GM23338 (cell line): ENCODE data around the gene GRID1. TPM values are rescaled to one million over a fixed set of nuclear protein-coding genes. Genes with fewer than 3 reads are reported as not detected.

ENCODE experiments used
- ATAC-seq: fragments of 200-7000 bp; cut with Tn5 transposase; 3 replicates; pipeline ENCODE4 v1.9.1; 2020
- DNase-seq: peaks from one replicate; pipeline ENCODE4 v3.0.0-alpha.2; 2015; ENCODE audit warnings: low spot score
- H2AFZ ChIP-seq: fragments of 200-600 bp; sonication (generic); 2 replicates; pipeline ENCODE4 v1.8.0; 2016; ENCODE audit warnings: antibody characterized with exemption, mild to moderate bottlenecking, moderate library complexity
- H3F3A ChIP-seq: fragments of 200-600 bp; sonication (generic); replicated peaks from 2 replicates; pipeline ENCODE4 v1.8.0; 2017; ENCODE audit warnings: antibody characterized with exemption, mixed run types, low read depth
- H3K27ac ChIP-seq: fragments of 200-600 bp; sonication (generic); 2 replicates; pipeline ENCODE4 v1.6.1; 2016; ENCODE audit warnings: low read depth
- H3K27me3 ChIP-seq: fragments of 200-600 bp; sonication (generic); 2 replicates; pipeline ENCODE4 v1.8.0; 2016; ENCODE audit warnings: mild to moderate bottlenecking, mixed run types, moderate library complexity; ENCODE audit not compliant: insufficient read depth
- H3K36me3 ChIP-seq: fragments of 200-600 bp; sonication (generic); 2 replicates; pipeline ENCODE4 v1.8.0; 2016; ENCODE audit warnings: mild to moderate bottlenecking; ENCODE audit not compliant: insufficient read depth
- H3K4me1 ChIP-seq: fragments of 200-600 bp; sonication (generic); 2 replicates; pipeline ENCODE4 v1.8.0; 2016; ENCODE audit warnings: mild to moderate bottlenecking, moderate library complexity; ENCODE audit not compliant: insufficient read depth
- H3K4me2 ChIP-seq: fragments of 200-600 bp; sonication (generic); 2 replicates; pipeline ENCODE4 v1.7.1; 2017; ENCODE audit warnings: mixed run types
- H3K4me3 ChIP-seq: fragments of 200-600 bp; sonication (generic); 2 replicates; pipeline ENCODE4 v1.6.1; 2016; ENCODE audit warnings: mixed run types
- H3K79me2 ChIP-seq: fragments of 200-600 bp; sonication (generic); replicated peaks from 2 replicates; pipeline ENCODE4 v1.8.0; 2017; ENCODE audit warnings: mild to moderate bottlenecking; ENCODE audit not compliant: insufficient read depth
- H3K9me2 ChIP-seq: fragments of 200-600 bp; sonication (generic); 2 replicates; pipeline ENCODE4 v1.8.0; 2017; ENCODE audit not compliant: insufficient read depth
- H4K20me1 ChIP-seq: fragments of 200-600 bp; sonication (generic); replicated peaks from 2 replicates; pipeline ENCODE4 v1.8.0; 2017; ENCODE audit warnings: mild to moderate bottlenecking; ENCODE audit not compliant: insufficient read depth
- H3K27ac Mint-ChIP-seq: 2 replicates; pipeline ENCODE4 v1.8.0; 2020; ENCODE audit warnings: inconsistent platforms, mild to moderate bottlenecking, moderate library complexity, mixed read lengths
- H3K27me3 Mint-ChIP-seq: 3 replicates; pipeline ENCODE4 v1.8.0; 2022; ENCODE audit warnings: low read depth, mild to moderate bottlenecking, moderate library complexity, mixed read lengths, inconsistent platforms; ENCODE audit not compliant: insufficient read depth, poor library complexity
- H3K36me3 Mint-ChIP-seq: 3 replicates; pipeline ENCODE4 v1.8.0; 2021; ENCODE audit warnings: low read depth, mild to moderate bottlenecking, inconsistent platforms, moderate library complexity, mixed read lengths
- H3K4me1 Mint-ChIP-seq: 3 replicates; pipeline ENCODE4 v1.8.0; 2020; ENCODE audit warnings: mild to moderate bottlenecking, inconsistent platforms, mixed read lengths
- H3K4me3 Mint-ChIP-seq: 3 replicates; pipeline ENCODE4 v1.8.0; 2021; ENCODE audit warnings: moderate library complexity, mild to moderate bottlenecking, inconsistent platforms, mixed read lengths
- H3K9me3 Mint-ChIP-seq: 3 replicates; pipeline ENCODE4 v1.8.0; 2020; ENCODE audit warnings: moderate library complexity, mild to moderate bottlenecking, inconsistent platforms, mixed read lengths
- CREB1 ChIP-seq: fragments of 250-450 bp; sonication (Bioruptor Pico); IDR thresholded peaks from 2 replicates; pipeline ENCODE4 v1.5.0; 2020; ENCODE audit warnings: low read depth, mild to moderate bottlenecking, moderate library complexity
- CTCF ChIP-seq, 2 experiments: fragments of 200-600 bp in 1 of 2; sonication (generic) in 1 of 2; conservative IDR thresholded peaks; 2 replicates each; pipeline versions ENCODE4 v1.5.1 to v1.6.1; 2016 to 2017; ENCODE audit warnings: antibody characterized with exemption in 2 of 2, low read depth in 2 of 2, mild to moderate bottlenecking in 2 of 2, moderate library complexity in 1 of 2
- EZH2 ChIP-seq: fragments of 200-600 bp; sonication (generic); IDR thresholded peaks from one replicate; pipeline ENCODE4 v1.8.0; 2017; ENCODE audit warnings: antibody characterized with exemption, mild to moderate bottlenecking, low read depth; ENCODE audit not compliant: unreplicated experiment
- EZH2phosphoT487 ChIP-seq: fragments of 200-600 bp; sonication (generic); IDR thresholded peaks from one replicate; pipeline ENCODE4 v1.8.1; 2018; ENCODE audit warnings: antibody characterized with exemption; ENCODE audit not compliant: unreplicated experiment
- JUNB ChIP-seq: IDR thresholded peaks from one replicate; pipeline ENCODE4 v1.6.1; 2016; ENCODE audit warnings: antibody characterized with exemption; ENCODE audit not compliant: unreplicated experiment
- NANOG ChIP-seq: IDR thresholded peaks from 2 replicates; pipeline ENCODE4 v1.6.1; 2016; ENCODE audit warnings: antibody characterized with exemption, borderline replicate concordance
- POLR2AphosphoS5 ChIP-seq: IDR thresholded peaks from 2 replicates; pipeline ENCODE4 v1.6.1; 2016; ENCODE audit warnings: antibody characterized with exemption, low read depth
- STAT1 ChIP-seq: IDR thresholded peaks from one replicate; pipeline ENCODE4 v1.6.1; 2016; ENCODE audit warnings: antibody characterized with exemption; ENCODE audit not compliant: unreplicated experiment
- ZNF331 ChIP-seq: fragments of 250-450 bp; sonication (Bioruptor Pico); IDR thresholded peaks from 2 replicates; pipeline ENCODE4 v1.5.0; 2020; ENCODE audit warnings: low read depth, mild to moderate bottlenecking, moderate library complexity
- ZNF462 ChIP-seq: fragments of 250-450 bp; sonication (Bioruptor Pico); IDR thresholded peaks from 2 replicates; pipeline ENCODE4 v1.5.0; 2020; ENCODE audit warnings: mild to moderate bottlenecking, moderate library complexity
- polyA plus RNA-seq: library from polyadenylated mRNA; unstranded; fragments of >200 nt; fragmentation: Nextera tagmentation; extraction: Ambion mirVana; gene quantifications from 2 replicates; pipeline ENCODE4 v1.2.1, GENCODE V29; 2016
- total RNA-seq: library from RNA; depleted of rRNA; stranded (reverse); fragments of >200 nt; shearing (Covaris generic); gene quantifications from 2 replicates; pipeline ENCODE4 v1.2.3, GENCODE V29; 2014

The GRID1 gene
- total and polyA plus RNA-seq, 2 experiments from 2014 or later, result 0.14 to 0.15 TPM

GRCh38 chr10:86289577-86289868 is 77.1 kb downstream of the GRID1 start:
- peaks cover 19% of the 10 kb centered on the region for H3K27me3 Mint-ChIP-seq
- Histone ChIP-seq H3K79me2 (no peaks in the 10 kb centered on the region), H3K4me3 (no peak overlapping the region), H3K9me2 (no peaks in the 10 kb centered on the region), H3K4me1 (peaks cover 19% of the 10 kb centered on the region), H3K4me2 (no peak overlapping the region), H3K27ac (no peak overlapping the region), H3K36me3 (no peaks in the 10 kb centered on the region), H4K20me1 (no peaks in the 10 kb centered on the region), H3F3A (no peaks in the 10 kb centered on the region), H3K27me3 (no peaks in the 10 kb centered on the region), H2AFZ (no peak overlapping the region)
- ATAC-seq (no peak), DNase-seq (no peak)
- H3K27ac Mint-ChIP-seq, result no peak overlapping the region
- TF ChIP-seq NANOG (no peak), CTCF (conservative IDR thresholded peaks at IDR 0.05; ENCODE audit: low read depth in 2 of 2) (peak; percentile 32 to 42)
- peaks cover 2% of the 10 kb centered on the region; the same call in 1 of the 3 replicates for H3K36me3 Mint-ChIP-seq
- no peaks in the 10 kb centered on the region for H3K9me3 Mint-ChIP-seq
- no peak overlapping the region for H3K4me3 Mint-ChIP-seq
- H3K4me1 Mint-ChIP-seq, result peaks cover 26% of the 10 kb centered on the region

- no peaks in the 10 kb centered on the region for H3F3A ChIP-seq
- H3K4me1 Mint-ChIP-seq, result peaks cover 21% of the 10 kb centered on the region
- no peak overlapping the region for H2AFZ ChIP-seq
- H3K36me3 ChIP-seq, result no peaks in the 10 kb centered on the region
- H3K27ac ChIP-seq, result no peak overlapping the region
- no peak overlapping the region for H3K4me3 ChIP-seq
- H3K27me3 Mint-ChIP-seq, result peaks cover 18% of the 10 kb centered on the region
- H3K4me3 Mint-ChIP-seq, result no peak overlapping the region
- H4K20me1 ChIP-seq, result no peaks in the 10 kb centered on the region
- no peak for DNase-seq
- H3K4me2 ChIP-seq, result no peak overlapping the region
- no peaks in the 10 kb centered on the region for H3K9me3 Mint-ChIP-seq
- no peaks in the 10 kb centered on the region for H3K27me3 ChIP-seq
- no peaks in the 10 kb centered on the region for H3K79me2 ChIP-seq
- no peak for ATAC-seq
- no peaks in the 10 kb centered on the region for H3K9me2 ChIP-seq
- no peak overlapping the region for H3K27ac Mint-ChIP-seq
- H3K36me3 Mint-ChIP-seq, result peaks cover 2% of the 10 kb centered on the region; the same call in 1 of the 3 replicates
- peaks cover 16% of the 10 kb centered on the region for H3K4me1 ChIP-seq
- no peak for TF ChIP-seq EZH2
- no peak for TF ChIP-seq ZNF331 (CRISPR knock-in tag)
- no peak for TF ChIP-seq STAT1
- no peak for TF ChIP-seq EZH2phosphoT487
- TF ChIP-seq ZNF462, result no peak
- no peak for TF ChIP-seq CREB1
- no peak for TF ChIP-seq JUNB
- no peak for TF ChIP-seq CTCF (conservative IDR thresholded peaks at IDR 0.05; ENCODE audit: low read depth in 2 of 2)
- TF ChIP-seq NANOG, result no peak
- no peak for TF ChIP-seq POLR2AphosphoS5
Measured at GRCh38 chr10:86288695-86289576, 77.7 kb downstream of the GRID1 start.
